OCI-LY7 (cell line): ENCODE results near the gene AKAP7. TPM values are rescaled to one million over a fixed set of nuclear protein-coding genes. Genes with fewer than 3 reads are reported as not detected.
A peak's percentile ranks its signal among the peaks of the same experiment; 100 is the strongest.

Experiments used
- BruUV-seq: library from RNA; stranded (reverse); fragments of 400-500 nt; replicated peaks from 2 replicates; lab custom pipeline; 2021; lab: Mats Ljungman, UMichigan
- CTCF ChIA-PET: fragments of 300-600 bp; sonication (Branson Sonifier 250); formaldehyde crosslinking; loops from one replicate; lab custom pipeline; 2022; ENCODE audit warnings: antibody characterized with exemption; ENCODE audit not compliant: unreplicated experiment; lab: Charles Lee
- POLR2A ChIA-PET: fragments of 300-600 bp; sonication (Branson Sonifier 250); formaldehyde crosslinking; loops from one replicate; lab custom pipeline; 2022; ENCODE audit warnings: antibody characterized with exemption; lab: Charles Lee
- DNase-seq: peaks from one replicate; pipeline ENCODE4 v3.0.0-alpha.2; 2015; ENCODE audit warnings: low spot score
- H2AFZ ChIP-seq: fragments of 200-600 bp; sonication (generic), shearing (Covaris generic); 2 replicates; pipeline ENCODE4 v1.6.1; 2014; ENCODE audit warnings: mild to moderate bottlenecking, antibody characterized with exemption, low read length, moderate library complexity
- H3K27ac ChIP-seq: fragments of 200-600 bp; sonication (generic); 2 replicates; pipeline ENCODE4 v1.5.1; 2014; ENCODE audit warnings: mixed run types, low read depth, mild to moderate bottlenecking, moderate library complexity, low read length, inconsistent platforms; ENCODE audit not compliant: poor library complexity, severe bottlenecking
- H3K36me3 ChIP-seq: fragments of 200-600 bp; sonication (generic); 2 replicates; pipeline ENCODE4 v1.6.1; 2014; ENCODE audit warnings: mild to moderate bottlenecking, antibody characterized with exemption, low read length, moderate library complexity, mixed read lengths; ENCODE audit not compliant: insufficient read depth
- H3K4me1 ChIP-seq: fragments of 200-600 bp; sonication (generic); 2 replicates; pipeline ENCODE4 v1.5.1; 2014; ENCODE audit warnings: mild to moderate bottlenecking, low read length; ENCODE audit not compliant: insufficient read depth, poor library complexity, severe bottlenecking
- H3K4me2 ChIP-seq: fragments of 200-600 bp; sonication (generic); 2 replicates; pipeline ENCODE4 v1.6.1; 2014; ENCODE audit warnings: mild to moderate bottlenecking, low read length
- H3K4me3 ChIP-seq: fragments of 200-600 bp; sonication (generic); 2 replicates; pipeline ENCODE4 v1.5.1; 2014; ENCODE audit warnings: mild to moderate bottlenecking, low read depth, low read length; ENCODE audit not compliant: poor library complexity, severe bottlenecking
- H3K79me2 ChIP-seq: fragments of 200-600 bp; sonication (generic); 2 replicates; pipeline ENCODE4 v1.6.1; 2016; ENCODE audit warnings: low read depth, mild to moderate bottlenecking, low read length, moderate library complexity, mixed read lengths; ENCODE audit not compliant: insufficient read depth
- H3K9me2 ChIP-seq: fragments of 200-600 bp; sonication (generic); 2 replicates; pipeline ENCODE4 v1.6.1; 2016; ENCODE audit warnings: mild to moderate bottlenecking, low read length, mixed read lengths; ENCODE audit not compliant: insufficient read depth
- H3K9me3 ChIP-seq: fragments of 200-600 bp; sonication (generic); 2 replicates; pipeline ENCODE4 v1.6.1; 2014; ENCODE audit warnings: mild to moderate bottlenecking, mixed run types, low read length, mixed read lengths
- H4K20me1 ChIP-seq: fragments of 200-600 bp; sonication (generic); 2 replicates; pipeline ENCODE4 v1.6.1; 2014; ENCODE audit warnings: mild to moderate bottlenecking, antibody characterized with exemption, low read length, moderate library complexity, mixed read lengths; ENCODE audit not compliant: insufficient read depth
- EZH2phosphoT487 ChIP-seq: fragments of 200-600 bp; sonication (generic); IDR thresholded peaks from 2 replicates; pipeline ENCODE4 v1.6.1; 2018; ENCODE audit warnings: low read depth, borderline replicate concordance, mild to moderate bottlenecking, mixed run types, antibody characterized with exemption, low read length, moderate library complexity, mixed read lengths
- intact Hi-C: fragments of 100-400 bp; cut with micrococcal nuclease; formaldehyde crosslinking; loops from one replicate; pipeline ENCODE4 v1.10.0; 2022; ENCODE audit not compliant: unreplicated experiment
- total RNA-seq, 2 experiments: library from RNA; depleted of rRNA in 1 of 2; stranded (reverse); fragments of >200 nt in 1 of 2; shearing (Covaris generic) in 1 of 2; gene quantifications; 2 replicates each; pipeline ENCODE4 v1.2.3, GENCODE V29; 2014 to 2022
- TF ChIP-seq, protein P1 (sequence below): fragments of 200-600 bp; sonication (generic); conservative IDR thresholded peaks from 2 replicates; pipeline ENCODE4 v1.5.1; 2014; ENCODE audit warnings: mild to moderate bottlenecking, antibody characterized with exemption, low read length, moderate library complexity, mixed read lengths

AKAP7 gene
- total RNA-seq, 2 experiments from 2014 or later, result 5.6 to 6.9 TPM

DNA sequence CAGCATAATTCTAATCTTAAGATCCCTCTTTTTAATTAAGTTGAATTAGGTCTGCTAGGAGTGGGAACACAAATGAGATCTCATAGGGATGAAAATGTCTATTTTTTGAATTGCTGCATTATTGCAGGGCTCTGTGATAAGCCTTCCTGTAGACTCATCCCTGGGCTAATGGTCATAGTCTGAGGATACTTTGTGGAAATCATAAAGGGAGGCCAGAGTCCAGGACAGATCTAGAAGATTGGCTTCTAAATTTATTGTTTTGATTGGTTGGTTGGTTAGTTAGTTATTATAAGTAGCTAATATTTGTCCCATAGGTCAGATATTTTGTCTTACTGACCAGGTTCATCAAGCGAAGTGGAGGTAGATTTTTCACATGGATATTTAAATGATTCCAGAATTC, 142.3 kb downstream of the AKAP7 start:
- Histone ChIP-seq H3K27ac (no peak overlapping the region), H3K36me3 (no peaks in the 10 kb centered on the region; the same call in 1 of the 2 replicates), H3K79me2 (no peaks in the 10 kb centered on the region), H3K9me3 (no peaks in the 10 kb centered on the region), H3K9me2 (no peaks in the 10 kb centered on the region), H2AFZ (no peak overlapping the region), H3K4me1 (peaks cover 9% of the 10 kb centered on the region), H4K20me1 (no peaks in the 10 kb centered on the region), H3K4me3 (no peak overlapping the region), H3K4me2 (no peak overlapping the region)
- no TSS peak for BruUV-seq
- ChIA-PET CTCF (no interaction called here), POLR2A (interaction anchor here (0.7 kb wide), 1 partner anchor 112 kb away, joined by 3 read pairs; no protein-coding TSS in a partner anchor)
- no peak for DNase-seq
- TF ChIP-seq, protein P1, sequence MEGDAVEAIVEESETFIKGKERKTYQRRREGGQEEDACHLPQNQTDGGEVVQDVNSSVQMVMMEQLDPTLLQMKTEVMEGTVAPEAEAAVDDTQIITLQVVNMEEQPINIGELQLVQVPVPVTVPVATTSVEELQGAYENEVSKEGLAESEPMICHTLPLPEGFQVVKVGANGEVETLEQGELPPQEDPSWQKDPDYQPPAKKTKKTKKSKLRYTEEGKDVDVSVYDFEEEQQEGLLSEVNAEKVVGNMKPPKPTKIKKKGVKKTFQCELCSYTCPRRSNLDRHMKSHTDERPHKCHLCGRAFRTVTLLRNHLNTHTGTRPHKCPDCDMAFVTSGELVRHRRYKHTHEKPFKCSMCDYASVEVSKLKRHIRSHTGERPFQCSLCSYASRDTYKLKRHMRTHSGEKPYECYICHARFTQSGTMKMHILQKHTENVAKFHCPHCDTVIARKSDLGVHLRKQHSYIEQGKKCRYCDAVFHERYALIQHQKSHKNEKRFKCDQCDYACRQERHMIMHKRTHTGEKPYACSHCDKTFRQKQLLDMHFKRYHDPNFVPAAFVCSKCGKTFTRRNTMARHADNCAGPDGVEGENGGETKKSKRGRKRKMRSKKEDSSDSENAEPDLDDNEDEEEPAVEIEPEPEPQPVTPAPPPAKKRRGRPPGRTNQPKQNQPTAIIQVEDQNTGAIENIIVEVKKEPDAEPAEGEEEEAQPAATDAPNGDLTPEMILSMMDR, result no peak
- TF ChIP-seq EZH2phosphoT487, result no peak
- intact Hi-C loops, result no loop called here

GRCh38 chr6:131281471-131282270, 146.4 kb downstream of the AKAP7 start:
- TF ChIP-seq EZH2phosphoT487, result no peak
- TF ChIP-seq, protein P1, result no peak

GRCh38 chr6:131282365-131282764, 147.1 kb downstream of the AKAP7 start:
- Histone ChIP-seq H3K36me3 (no peaks in the 10 kb centered on the region; the same call in 1 of the 2 replicates), H3K27ac (no peak overlapping the region), H3K9me2 (no peaks in the 10 kb centered on the region), H3K4me1 (peaks cover 9% of the 10 kb centered on the region), H3K4me2 (no peak overlapping the region), H3K4me3 (no peak overlapping the region), H2AFZ (no peak overlapping the region), H3K79me2 (no peaks in the 10 kb centered on the region), H3K9me3 (no peaks in the 10 kb centered on the region), H4K20me1 (no peaks in the 10 kb centered on the region)
- BruUV-seq, result no TSS peak
- ChIA-PET CTCF (no interaction called here), POLR2A (interaction anchor here (1.0 to 1.2 kb wide), 4 partner anchors 12 to 145 kb away, joined by 3 read pairs; no protein-coding TSS in a partner anchor)
- DNase-seq, result no peak
- intact Hi-C loops, result no loop called here
- TF ChIP-seq, protein P1, result no peak
- TF ChIP-seq EZH2phosphoT487, result no peak

More at GRCh38 chr6:131281471-131282270, 146.4 kb downstream of the AKAP7 start:
- no peak overlapping the region for H3K27ac ChIP-seq
- H3K9me3 ChIP-seq, result no peaks in the 10 kb centered on the region
- H3K9me2 ChIP-seq, result no peaks in the 10 kb centered on the region
- ChIA-PET CTCF (no interaction called here), POLR2A (interaction anchor here (1.0 to 1.2 kb wide), 4 partner anchors 11 to 146 kb away, joined by 3 read pairs; no protein-coding TSS in a partner anchor)
- H3K4me2 ChIP-seq, result no peak overlapping the region
- peak overlapping the region; percentile 45; the same call in 1 of the 2 replicates for H2AFZ ChIP-seq
- H3K4me1 ChIP-seq, result peaks cover 9% of the 10 kb centered on the region
- no peaks in the 10 kb centered on the region; the same call in 1 of the 2 replicates for H3K36me3 ChIP-seq
- no TSS peak for BruUV-seq
- H4K20me1 ChIP-seq, result no peaks in the 10 kb centered on the region
- H3K4me3 ChIP-seq, result no peak overlapping the region
- peak; percentile 31 for DNase-seq
- intact Hi-C loops, result no loop called here
- H3K79me2 ChIP-seq, result no peaks in the 10 kb centered on the region
